Putamen (tissue), 1 donor: Measurements from ENCODE around the gene NEURL4.

ENCODE experiments used
- DNase-seq: peaks from one replicate; pipeline ENCODE4 v3.0.0-alpha.2; 2016; ENCODE audit warnings: low spot score

Gene NEURL4

DNA sequence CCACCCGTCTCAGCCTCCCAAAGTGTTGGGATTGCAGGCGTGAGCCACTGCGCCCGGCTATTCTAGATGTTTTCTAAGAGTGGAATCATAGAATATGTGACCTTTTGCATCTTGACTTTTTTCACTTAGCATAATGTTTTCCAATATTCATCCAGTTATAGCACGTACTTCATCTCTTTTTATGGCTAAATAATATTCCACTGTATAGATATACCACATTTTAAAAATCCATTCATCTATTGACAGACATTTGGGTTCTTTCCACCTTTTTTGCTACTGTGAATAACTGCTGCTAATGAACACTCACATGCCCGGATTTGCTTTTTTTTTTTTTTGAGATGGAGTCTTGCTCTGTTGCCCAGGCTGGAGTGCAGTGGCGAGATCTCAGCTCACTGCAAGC lies 25.0 kb downstream of the NEURL4 start:
- DNase-seq, result no peak

DNA sequence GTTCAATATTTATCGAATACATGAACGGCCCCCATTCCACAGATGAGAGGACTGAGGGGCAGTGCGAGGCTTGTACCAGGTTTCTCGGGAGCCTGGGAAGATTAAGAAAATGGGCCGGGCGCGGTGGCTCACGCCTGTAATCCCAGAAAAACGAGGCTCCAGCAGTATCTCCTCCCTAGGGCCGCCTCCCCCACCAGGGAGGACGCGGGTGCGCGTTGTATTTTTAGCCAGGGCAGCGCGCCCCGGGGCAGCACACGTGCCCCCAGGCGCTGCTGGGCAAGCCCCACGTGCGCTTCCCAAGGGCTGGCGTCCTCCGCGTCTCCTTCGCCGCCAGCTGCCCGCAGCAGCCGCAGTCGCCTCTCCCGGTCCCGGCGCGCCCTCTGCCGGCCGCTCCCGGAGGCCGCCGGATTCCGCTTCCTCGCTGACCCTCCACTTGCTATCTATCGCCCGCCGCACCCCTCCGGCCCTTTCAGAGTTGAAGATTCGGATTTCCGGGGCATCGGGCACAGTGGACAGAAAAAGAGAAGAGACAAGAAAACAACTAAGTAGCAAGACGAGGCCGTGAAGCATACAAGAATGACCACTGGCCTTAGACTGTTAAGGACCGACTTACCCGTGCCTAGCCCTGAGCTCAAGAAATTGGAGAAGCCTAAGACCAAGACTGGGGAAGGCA lies 32.8 kb downstream of the NEURL4 start:
- peak; percentile 56 for DNase-seq

DNA sequence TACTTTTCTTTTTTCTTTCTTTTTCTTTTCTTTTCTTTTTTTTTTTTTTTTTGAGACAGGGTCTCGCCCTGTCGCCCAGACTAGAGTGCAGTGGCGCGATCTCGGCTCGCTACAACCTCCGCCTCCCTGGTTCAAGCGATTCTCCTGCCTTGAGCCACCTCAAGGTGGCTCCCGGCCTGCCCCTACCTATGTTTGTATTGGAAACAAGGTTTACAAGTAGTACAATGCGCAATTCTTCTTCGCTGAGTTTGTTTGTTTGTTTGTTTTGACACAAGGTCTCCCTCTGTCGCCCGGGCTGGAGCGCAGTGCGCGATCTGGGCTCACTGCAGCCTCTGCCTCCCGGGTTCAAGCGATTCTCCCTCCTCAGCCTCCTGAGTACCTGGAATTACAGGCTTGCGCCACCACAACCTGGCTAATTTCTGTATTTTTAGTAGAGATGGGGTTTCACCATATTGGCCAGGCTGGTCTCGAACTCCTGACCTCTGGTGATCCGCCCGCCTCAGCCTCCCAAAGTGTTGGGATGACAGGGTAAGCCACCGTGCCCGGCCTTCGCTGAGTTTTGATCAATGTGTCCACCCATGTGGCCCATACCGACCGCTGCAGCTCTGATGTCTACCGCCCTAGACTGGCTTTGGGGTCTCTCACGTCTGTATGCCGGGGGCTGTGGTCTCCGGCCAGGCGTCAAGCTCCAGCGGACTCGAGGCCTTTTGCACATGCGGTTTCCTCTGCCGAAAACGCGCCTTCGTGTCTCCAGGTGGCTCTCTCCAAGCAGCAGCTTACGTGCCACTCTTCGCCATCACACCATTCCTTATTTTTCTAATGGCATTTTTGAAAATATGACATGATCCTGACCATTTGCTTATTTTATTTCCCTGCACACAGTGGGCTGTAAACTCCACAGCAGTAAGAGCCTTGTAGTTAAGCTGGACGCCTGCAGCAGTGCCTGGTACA lies 33.6 kb downstream of the NEURL4 start:
- DNase-seq, result no peak

DNA sequence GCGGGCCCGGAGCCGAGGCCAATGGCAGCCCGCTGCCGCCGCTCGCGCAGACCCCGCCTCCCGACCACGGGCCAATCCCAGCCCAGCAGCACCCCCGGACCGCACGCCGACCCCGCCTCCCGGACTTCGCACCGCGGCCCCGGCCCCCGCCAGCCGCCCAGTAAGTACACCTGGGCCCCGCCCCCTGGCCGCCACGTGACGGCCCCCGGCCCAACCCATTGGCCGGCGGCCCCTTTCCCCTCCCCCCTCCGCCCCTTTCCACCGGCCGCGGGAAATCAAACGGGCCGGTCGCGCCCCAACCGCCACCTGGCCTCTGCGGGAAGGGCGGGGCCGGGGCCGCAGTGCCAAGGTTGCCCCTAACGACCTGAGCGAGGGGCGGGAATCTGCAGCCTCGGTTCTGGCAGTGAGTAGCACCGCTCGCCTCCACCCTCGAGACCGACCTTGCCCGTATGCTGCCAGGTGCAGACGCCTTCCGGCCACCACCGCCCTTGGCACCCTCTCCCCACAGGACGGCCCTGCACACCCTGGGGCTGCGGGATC lies 34.5 kb downstream of the NEURL4 start, which contains the start of gene YBX2:
Gene YBX2, minus strand, starts transcription at position 26 of the 540 bp plus-strand sequence. CDS start 139 bp downstream, outside the sequence.
- no peak for DNase-seq

DNA sequence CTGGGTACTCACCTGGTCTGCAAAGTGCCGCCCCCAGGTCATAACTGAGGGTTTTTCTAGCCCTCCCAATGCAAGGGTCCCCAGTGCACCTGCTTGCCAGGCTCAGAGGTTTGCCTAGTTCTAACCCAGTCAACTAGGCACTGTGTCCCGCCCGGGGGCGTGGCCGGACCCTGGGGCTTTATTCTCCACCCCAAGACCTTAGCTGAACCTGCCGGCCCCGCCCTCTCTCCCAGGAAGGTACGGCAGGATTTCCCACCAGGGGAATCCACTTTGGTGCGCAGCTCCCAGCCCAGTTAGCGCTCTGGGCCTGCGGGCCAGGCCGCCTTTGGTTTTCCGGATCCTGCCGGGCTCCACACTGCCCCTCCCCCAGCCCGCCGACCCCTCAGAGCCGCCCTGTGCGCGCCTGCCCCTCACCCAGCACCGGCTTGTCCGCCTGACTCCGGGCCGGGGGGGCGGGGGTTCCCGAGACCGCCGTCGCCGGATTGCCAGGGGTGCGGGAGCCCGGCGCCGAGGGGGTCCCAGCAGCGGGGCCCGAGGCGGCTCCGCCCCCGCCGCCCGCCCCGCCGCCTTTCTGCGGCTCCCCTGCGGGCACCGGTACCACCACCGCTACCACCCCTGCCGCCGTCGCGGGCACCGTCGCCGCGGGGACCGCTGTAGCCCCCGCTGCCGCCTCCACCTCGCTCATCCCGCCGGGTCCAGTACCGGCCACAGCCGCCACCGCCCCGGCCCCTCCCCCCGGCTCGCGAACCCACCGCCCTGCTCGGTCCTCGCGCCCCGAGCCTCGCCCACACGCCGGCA lies 35.1 kb downstream of the NEURL4 start:
- no peak for DNase-seq

DNA sequence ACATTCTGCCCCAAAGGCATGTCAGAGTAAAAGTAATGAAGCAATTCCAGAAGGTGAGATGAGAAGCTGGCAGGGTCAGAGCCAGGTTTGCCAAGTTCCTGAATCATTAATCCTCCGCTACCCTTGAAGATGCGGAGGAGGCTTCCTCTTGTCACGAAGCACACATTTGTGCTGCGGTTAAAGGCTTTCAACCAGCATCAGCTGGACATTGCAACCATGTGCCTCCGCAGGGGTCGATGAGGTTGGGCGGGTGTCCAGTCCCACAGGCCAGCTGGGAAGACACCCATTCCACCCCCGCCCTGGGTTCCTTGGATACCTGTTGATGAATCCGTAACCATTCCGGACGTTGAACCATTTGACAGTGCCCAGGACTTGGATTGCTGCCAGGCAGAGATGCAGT lies 36.0 kb downstream of the NEURL4 start:
- DNase-seq, result no peak

DNA sequence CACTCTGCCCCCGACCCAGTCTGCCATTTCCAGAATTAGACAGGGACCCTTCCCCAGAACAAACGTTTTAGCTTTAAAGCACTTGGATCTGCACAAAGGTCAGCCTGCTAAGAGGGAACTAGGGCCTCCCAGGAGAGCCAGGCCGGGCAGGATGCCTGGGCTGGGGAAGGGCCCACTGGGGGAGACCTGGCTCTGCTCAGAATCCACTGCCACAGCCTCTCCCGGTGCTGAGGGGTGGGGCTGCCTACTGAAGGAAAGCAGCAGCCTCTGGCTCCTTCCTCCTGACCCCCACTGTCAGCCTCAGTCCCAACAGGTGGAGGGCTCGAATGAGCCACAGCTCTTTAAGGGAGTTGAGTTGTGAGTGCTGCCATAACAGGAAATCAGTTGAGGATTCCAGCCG lies 36.4 kb downstream of the NEURL4 start:
- DNase-seq, result no peak

DNA sequence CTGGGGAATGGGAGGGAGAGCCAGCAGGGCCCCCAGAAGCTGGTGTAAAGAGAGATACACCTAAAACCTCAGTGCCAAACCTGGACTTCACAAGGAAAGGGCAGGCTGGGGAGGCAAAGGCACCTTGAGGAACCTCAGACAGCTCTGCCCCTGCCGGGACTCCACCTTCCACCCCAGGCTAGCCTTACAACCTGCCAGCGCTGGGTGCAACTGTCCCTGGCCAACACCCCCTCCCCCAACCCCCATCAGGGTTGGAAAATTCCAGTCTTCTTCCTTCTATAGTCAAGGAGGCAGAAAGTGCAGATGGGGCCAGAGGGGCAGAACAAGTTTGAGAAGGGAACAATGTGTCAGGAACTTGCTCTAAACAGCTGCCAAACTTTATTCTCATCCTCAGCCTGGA lies 36.9 kb downstream of the NEURL4 start:
- DNase-seq, result no peak

DNA sequence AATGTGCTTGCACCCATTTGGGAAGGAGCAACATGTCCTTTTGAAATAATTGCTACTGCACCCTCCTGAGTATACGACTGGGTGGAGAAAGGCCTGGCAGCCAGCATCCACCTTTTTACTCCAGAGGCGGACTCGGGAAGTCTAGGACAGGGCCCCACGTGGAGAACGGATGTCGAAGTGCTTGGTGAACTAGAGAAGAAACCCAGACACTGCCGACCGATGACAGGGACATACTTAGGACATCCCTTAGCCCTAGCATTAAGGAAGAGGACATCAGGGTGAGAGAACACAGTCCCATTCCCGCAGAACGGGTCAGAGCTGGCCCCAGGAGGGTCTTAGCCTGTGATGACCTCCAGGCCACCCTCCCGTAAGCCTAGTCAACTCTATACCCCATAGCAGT lies 38.5 kb downstream of the NEURL4 start:
- DNase-seq, result no peak

DNA sequence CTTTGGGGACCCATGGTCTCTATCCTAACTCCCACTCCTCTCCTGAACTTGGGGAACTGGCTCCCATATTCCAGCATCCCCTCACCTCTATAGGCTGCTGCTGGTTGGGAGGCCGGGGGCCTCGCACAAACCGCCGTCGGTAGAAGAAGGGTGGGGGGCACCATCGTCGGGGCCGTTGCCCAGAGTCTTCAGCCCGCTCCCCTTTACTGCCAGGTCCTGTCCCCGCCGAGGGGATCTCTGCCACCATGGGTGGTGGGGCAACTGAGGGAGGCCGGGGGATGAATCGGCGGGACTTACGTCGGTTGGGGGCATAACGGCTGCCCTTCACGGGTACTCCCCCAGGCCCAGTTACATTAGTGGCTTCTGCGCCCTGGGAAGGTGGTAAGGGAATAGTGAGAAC lies 39.0 kb downstream of the NEURL4 start:
- DNase-seq, result no peak

DNA sequence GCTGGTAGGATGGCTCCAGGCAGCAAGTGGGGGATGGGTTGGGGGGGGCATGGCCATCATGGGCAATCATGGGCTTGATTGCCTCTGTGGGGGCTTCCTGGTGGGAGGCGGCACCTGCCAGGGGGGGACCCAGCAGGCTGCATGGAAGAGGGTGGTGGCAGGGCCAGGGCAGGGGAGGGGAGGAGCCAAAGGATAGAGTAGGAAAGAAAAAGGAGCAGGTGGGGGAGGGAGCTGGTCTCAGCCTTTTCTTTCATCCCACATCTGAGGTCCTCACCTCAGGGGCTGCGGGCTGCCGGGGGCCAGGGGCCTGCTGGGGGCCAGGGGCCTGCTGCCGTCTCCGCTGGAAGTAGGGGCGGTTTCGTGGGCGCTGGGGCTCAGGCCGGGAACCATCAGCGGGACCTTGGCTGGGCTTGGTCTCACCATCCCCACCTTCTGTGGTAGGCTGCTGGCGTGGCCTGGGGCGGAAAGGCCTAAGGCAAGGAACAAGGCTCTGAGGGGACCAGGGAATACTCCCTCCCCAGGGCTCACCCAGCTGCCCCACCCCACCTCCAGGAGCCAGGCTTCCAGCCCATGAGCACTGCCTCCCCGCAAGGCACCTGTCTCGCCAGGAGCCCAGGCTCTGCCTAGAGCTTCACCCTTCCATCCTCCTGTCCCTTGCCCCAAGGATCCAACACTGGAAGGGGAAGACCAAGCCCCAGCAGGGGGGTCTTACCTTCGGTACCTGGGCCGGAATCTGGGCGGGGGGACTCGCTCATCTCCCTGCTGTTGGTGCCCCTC lies 39.7 kb downstream of the NEURL4 start:
- DNase-seq, result no peak

DNA sequence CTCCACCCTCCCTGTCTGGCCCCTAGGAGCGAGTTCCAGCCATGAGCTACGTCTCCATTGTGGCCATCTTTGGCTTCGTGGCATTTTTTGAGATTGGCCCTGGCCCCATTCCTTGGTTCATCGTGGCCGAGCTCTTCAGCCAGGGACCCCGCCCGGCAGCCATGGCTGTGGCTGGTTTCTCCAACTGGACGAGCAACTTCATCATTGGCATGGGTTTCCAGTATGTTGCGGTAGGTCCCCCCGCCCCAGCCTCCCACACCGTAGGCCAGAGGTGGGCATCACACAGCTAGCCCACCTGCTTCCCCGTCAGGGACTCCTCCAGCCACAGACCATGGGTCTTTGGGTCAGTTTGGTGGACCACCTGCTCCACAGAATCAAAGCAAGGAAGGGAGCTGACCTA lies 43.5 kb downstream of the NEURL4 start:
- no peak for DNase-seq

DNA sequence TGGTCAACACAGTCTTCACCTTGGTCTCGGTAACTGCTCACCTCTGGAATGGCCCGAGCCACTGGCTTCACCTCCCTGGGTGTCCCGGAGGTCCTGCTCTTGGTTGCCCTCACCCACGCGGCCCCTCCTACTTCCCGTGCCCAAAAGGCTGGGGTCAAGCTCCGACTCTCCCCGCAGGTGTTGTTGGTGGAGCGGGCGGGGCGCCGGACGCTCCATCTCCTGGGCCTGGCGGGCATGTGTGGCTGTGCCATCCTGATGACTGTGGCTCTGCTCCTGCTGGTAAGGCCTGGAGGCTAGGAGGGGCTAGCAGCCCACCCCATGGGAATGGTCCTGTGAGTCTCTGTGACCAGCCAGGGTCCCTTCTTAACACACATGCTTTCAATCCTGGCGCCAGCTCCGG lies 44.2 kb downstream of the NEURL4 start:
- no peak for DNase-seq

DNA sequence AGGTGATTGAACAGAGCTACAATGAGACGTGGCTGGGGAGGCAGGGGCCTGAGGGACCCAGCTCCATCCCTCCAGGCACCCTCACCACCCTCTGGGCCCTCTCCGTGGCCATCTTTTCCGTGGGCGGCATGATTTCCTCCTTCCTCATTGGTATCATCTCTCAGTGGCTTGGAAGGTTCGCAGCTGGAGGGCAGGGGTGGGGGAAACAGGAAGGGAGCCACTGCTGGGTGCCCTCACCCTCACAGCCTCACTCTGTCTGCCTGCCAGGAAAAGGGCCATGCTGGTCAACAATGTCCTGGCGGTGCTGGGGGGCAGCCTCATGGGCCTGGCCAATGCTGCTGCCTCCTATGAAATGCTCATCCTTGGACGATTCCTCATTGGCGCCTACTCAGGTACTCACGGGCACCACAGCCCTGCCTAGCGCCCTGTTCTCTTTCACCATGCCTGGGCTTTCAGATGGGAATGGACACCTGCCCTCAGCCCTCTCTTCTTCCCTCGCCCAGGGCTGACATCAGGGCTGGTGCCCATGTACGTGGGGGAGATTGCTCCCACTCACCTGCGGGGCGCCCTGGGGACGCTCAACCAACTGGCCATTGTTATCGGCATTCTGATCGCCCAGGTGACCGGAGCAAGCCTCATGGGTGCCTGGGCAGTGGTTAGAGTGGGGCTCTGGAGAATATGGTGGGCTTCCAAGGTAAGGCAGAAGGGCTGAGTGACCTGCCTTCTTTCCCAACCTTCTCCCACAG lies 45.5 kb downstream of the NEURL4 start:
- no peak for DNase-seq

DNA sequence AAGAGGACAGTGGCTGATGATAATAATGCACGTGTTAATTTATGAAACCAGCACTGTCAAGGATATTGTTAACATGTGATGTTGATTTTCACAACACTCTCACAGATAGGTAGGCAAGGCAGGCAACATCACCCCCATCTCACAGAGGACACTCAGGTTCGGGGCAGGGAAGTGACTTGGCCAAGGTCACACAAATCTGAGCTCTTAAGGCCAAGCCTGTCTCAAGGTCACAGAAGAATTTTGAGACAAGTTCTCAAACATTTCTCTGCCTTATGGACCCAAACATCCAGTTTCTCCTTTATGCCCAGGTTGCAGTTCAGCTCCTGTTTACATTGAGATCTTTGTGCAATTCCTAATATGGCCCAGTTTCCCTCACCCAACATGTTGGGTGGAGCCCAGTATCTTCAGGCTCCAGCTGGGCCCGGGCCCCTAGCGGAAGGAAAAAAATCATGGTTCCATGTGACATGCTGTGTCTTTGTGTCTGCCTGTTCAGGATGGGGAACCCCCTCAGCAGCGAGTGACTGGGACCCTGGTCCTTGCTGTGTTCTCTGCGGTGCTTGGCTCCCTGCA lies 46.3 kb downstream of the NEURL4 start:
- DNase-seq, result no peak

DNA sequence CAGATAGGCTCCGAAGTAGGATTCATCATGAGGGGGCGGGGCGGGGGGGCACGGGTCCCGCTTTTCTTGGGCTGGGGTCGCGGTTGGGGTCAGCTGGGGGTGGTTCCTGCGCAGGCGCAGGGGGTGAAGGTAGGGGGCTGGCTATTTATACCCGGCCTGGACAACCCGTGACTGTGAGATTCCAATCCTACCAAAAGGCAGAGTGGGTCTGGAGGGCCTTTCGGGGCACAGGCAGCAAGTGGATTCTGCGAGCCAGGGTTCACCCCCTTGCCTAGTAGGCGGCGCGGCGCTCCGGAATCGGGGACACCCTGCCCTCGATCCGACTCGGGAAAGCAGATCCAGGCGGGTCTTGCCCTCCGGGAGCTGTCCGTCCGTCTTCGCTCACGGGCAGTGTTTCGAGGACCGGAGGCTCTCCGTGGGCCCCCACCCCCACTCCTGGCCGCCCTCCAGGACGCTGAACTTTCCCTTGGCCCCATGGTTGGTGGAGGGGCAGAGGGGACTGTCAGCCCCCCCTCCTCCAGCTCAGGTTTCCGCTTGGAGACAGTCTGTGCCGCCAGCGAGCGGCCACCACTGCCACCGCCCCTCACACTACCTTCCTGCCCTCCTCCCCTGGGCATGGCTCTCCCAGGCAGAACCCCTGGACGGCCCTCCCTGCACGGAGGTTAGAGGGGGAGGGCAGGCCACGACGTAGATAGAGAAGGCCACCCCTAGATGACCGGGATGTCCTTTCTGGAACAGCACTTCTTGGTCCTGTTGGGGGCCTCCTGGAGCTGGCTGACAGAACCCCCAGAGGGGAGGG lies 47.0 kb downstream of the NEURL4 start:
- DNase-seq, result no peak

DNA sequence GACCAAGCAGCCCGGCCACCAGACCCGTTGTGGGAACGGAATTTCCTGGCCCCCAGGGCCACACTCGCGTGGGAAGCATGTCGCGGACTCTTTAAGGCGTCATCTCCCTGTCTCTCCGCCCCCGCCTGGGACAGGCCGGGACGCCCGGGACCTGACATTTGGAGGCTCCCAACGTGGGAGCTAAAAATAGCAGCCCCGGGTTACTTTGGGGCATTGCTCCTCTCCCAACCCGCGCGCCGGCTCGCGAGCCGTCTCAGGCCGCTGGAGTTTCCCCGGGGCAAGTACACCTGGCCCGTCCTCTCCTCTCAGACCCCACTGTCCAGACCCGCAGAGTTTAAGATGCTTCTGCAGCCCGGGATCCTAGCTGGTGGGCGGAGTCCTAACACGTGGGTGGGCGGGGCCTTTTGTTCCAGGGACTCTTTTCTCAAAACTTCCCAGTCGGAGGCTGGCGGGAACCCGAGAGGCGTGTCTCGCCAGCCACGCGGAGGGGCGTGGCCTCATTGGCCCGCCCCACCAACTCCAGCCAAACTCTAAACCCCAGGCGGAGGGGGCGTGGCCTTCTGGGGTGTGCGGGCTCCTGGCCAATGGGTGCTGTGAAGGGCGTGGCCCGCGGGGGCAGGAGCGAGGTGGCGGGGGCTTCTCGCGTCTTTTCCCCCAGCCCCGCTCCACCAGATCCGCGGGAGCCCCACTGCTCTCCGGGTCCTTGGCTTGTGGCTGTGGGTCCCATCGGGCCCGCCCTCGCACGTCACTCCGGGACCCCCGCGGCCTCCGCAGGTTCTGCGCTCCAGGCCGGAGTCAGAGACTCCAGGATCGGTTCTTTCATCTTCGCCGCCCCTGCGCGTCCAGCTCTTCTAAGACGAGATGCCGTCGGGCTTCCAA lies 47.8 kb downstream of the NEURL4 start, which contains the start of gene SLC2A4:
Gene SLC2A4, plus strand, starts transcription at position 645 of the 879 bp plus-strand sequence. Its CDS starts 217 bp downstream, at position 862.
- peak; percentile 61 for DNase-seq

DNA sequence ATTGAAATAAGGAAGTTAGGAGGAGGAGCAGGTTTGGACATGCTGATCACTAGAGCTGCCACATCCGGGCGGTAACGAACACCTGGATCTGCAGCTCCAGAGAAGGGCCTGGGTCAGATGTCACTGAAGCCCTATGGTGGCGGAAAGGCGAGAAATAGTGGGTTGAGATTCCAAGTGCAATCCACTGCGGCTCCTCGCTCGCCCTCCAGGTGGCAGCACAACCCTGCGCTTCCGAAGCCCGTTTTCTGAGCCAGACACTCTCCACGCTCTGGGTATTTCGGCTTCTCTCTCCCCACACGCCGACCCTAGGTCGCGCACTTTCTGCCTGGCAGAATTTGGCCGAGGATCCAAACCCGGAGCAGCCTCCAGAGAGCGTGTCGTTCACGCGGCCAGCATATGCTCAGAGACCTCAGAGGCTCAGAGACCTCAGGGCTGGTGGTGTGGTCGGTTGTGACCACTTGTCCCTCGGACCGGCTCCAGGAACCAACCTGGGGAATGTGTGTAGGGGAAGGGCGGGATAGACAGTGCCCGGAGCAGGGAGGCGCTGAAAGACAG lies 48.5 kb downstream of the NEURL4 start:
- peak; percentile 72 for DNase-seq
